ENCODE measurements around the gene EIF5AL1. TPM values are rescaled to one million over a fixed set of nuclear protein-coding genes. Genes with fewer than 3 reads are reported as not detected.

EIF5AL1 gene
- total RNA-seq, 1 experiment from 2014 or later = 0.17 TPM

Other genes starting within 250 kb of the EIF5AL1 start
- gene PPIF, start 165.1 kb upstream of the EIF5AL1 start, total RNA-seq (2021) = 80.9 to 91.4 TPM (median 89.9 TPM) in 3 replicates
- 6.0 to 7.7 TPM (median 6.2 TPM) in 3 replicates for gene ZCCHC24, start 66.9 kb upstream of the EIF5AL1 start, total RNA-seq (2021)
- gene SFTPA2, start 47.9 kb downstream of the EIF5AL1 start, total RNA-seq (2021) = 4.6 to 5.9 TPM (median 5.7 TPM) in 3 replicates
- 3.8 to 7.6 TPM (median 4.4 TPM) in 3 replicates for gene SFTPA1, start 98.4 kb downstream of the EIF5AL1 start, total RNA-seq (2021)
- 0.20 to 0.34 TPM (median 0.34 TPM) in 3 replicates for gene NUTM2B, start 190.7 kb downstream of the EIF5AL1 start, total RNA-seq (2021)

All from WTC11 (cell line).